Hematopoietic multipotent progenitor cell treated with erythropoietin and hydrocortisone succinate and interleukin-3 and kit ligand, for 17 days (in vitro differentiated cells): ENCODE data around the gene DACT3.
"Not testable (repeated sequence)": the region's sequence is repeated elsewhere in the genome, so short reads cannot be mapped to it uniquely, and the experiment has no call there.

Experiments used
- DNase-seq: peaks from one replicate; pipeline ENCODE4 v3.0.0-alpha.2; 2015; ENCODE audit warnings: low spot score

Gene DACT3

DNA sequence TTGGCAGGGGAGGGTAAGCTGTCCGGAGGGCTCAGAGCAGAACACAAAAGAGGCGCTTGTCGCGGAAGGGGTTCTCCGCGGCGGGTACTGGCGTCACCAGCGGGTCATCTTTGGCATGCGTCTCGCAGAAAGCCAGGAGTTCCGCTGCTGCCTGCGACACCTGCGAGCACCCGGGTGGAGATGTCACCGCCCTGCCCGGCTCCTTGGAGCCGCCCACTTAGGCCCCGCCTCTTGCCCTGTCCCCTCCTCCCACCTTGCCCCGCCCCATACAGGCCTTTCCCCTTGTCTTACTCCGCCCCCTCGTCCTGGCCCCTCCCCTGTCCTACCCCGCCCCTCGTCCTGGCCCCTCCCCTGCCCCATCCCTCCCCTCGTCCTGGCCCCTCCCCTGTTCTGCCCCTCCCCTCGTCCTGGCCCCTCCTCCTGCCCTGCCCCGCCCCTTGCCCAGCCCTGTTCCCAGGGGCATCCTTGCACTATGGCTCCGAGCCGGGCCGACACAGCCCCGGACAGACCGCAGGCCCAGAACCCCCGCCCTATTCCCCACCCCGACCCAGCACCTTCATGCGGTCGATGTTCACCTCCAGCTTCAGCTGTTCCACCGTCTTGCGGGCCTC, 26.8 kb downstream of the DACT3 start:
- DNase-seq = peak; percentile 93

- no peak for DNase-seq
These were observed 27.9 kb downstream of the DACT3 start for GRCh38 chr19:46633130-46633529.

DNA sequence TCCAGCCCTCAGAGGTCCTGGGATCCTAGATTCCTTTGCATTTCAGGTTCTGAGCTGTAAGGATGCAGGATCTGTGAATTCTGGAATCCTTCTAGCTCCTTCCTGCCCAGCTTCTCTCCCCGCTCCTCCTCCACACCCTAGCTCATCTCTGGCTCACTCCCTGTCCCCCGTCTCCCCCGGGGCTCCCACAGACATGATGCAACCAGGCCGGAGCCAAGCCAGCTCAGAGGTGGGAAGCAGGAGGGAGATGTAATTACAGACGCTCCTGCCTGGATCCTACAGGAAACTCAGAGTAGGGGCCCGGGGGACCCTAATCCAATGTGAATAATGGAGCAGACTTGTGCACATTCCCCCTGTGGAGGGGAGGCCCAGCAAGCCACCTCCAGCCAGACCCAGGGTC, 29.5 kb downstream of the DACT3 start:
- no peak for DNase-seq

- DNase-seq = no peak
These were observed 30.3 kb downstream of the DACT3 start for GRCh38 chr19:46630586-46631205.

DNA sequence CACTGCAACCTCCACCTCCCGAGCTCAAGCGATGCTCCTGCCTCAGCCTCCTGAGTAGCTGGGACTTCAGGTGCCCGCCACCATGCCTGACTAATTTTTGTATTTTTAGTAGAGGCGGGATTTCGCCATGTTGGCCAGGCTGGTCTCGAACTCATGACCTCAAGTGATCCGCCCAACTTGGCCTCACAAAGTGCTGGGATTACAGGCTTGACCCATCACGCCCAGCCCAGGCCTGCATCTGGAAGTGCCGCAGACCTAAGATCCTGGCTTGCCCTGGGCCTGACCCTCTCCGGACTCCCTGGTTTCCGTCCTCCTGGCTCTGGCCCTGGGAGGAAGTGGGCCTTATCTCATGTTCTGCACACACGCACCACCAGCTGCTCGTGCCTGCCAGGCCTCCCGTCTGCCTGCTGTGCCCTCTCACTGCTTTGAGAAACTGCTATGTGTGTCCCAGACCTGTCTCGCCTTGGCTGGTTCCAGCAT, 31.4 kb downstream of the DACT3 start:
- DNase-seq = peak; percentile 28

DNA sequence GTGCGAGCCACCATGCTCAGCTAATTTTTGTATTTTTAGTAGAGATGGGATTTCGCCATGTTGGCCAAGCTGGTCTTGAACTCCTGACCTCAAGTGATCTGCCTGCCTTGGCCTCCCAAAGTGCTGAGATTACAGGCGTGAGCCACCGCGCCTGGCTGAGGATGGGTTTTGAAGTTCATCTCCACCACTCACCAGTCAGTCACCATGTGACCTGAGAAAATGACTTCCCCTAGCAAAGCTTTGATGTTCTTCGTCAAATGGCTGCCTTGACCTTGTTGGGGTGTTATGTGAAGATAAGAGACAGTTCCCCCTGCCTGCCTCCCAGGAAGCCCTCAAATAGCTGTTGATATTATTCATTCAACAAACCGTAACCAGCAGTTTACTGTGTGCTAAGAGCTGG, 32.0 kb downstream of the DACT3 start:
- DNase-seq = not testable (repeated sequence)

GRCh38 chr19:46626446-46626845, 34.5 kb downstream of the DACT3 start:
- no peak for DNase-seq

DNA sequence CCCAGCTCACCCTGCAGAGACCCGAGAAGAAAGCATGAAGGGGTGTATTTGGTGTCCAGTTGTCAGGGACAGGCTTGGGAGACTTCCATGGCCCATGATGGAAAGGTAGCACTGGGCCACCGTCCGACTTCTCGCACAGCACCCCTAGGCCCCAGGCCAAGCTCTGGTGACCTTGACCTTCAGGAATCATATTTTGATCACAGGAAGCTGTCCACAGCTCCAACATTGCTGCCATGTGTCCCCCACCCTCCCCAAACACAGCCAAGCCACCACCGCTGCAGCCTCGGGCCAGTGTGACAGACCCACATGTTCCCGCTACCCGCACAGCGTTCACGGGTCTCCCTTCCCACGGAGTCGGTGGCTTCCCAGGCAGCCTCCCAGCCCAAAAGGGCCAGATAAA, 35.3 kb downstream of the DACT3 start:
- no peak for DNase-seq

DNA sequence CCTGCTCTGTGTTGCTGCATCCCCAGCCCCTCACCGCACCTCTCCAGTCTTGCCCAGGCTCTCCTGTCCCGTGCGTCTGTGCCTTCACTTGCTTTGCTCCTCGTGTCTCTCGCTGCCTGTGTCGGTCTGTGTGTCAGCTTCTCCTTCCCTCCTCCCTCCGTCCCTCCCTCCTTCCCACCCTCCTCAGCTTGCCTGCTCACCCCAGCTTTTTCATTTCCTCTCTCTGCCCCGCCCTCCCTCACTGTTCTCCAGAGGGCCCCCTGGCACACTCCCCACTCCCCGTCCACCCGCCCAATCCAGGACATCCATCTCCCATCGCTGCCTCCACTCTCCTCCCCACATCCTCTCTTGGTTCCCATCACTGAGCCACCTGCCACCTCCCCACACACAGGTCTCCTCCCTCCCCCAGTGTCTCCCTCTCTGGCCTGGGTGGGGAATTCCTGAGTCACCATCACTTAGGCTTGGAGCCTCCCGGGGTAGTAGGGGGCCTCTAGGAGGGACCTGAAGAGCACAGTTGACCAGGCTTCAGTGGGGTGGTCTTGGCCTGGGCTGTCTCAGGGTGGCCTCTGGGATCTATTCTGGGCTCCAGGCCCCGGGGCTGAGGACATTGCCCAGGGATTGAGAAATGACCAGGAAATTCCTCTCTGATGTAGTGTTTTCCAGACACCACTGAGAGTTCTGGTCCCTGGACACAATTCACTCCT, 35.9 kb downstream of the DACT3 start, which contains the start of gene PTGIR:
Gene PTGIR, minus strand, starts transcription at position 132 of the 704 bp plus-strand sequence. CDS start 864 bp downstream, outside the sequence.
- no peak for DNase-seq

DNA sequence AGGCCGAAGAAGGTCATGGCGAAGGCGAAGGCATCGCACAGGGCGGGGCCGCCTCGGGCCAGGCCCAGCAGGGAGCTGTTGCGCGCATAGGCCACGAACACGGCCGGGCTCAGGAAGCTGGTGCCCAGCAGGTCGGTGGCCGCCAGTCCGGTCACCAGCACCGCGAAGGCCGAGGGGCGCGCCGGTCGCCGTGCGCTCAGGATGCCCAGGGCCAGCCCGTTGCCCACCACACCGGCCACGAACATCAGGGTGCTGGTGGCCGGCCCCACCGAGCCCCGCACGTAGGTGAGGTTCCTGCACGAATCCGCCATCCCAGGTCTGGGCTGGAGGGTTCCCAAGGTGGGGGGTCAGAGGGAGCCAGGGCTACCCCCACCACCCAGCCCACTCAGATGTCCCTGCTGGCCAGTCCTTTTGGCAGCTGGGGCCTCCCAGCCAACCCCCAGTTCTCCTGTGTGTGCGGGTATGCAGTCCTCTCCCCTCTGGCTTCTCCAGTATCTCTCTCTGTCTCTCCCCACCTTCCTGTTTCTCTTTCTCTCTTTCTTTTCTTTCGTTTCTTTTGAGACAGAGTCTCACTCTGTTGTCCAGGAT, 37.0 kb downstream of the DACT3 start:
- no peak for DNase-seq

- no peak for DNase-seq
These were observed 38.9 kb downstream of the DACT3 start for GRCh38 chr19:46622118-46622446.

- no peak for DNase-seq
These were observed 39.5 kb downstream of the DACT3 start for GRCh38 chr19:46621191-46622117.

GRCh38 chr19:46620716-46621115, 40.3 kb downstream of the DACT3 start:
- no peak for DNase-seq

DNA sequence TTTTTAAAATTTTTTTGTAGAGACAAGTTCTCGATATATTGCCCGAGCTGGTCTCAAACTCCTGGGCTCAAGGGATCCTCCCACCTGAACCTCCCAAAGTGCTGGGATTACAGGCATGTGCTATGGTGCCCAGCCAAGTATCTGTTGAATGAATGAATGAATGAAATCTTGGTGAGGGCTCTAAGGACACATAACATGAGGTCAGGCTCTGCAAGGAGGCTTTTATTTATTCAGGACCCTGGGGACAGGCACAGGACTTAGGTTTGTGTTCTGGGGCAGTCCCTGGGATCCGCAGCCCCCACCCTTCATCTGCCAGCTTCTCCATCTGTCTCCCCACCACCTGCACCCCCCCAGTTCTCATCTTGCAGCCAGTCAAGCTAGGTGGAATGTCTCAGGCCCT, 40.7 kb downstream of the DACT3 start:
- DNase-seq = no peak

- DNase-seq = no peak
These were observed 42.2 kb downstream of the DACT3 start for GRCh38 chr19:46618670-46619231.

DNA sequence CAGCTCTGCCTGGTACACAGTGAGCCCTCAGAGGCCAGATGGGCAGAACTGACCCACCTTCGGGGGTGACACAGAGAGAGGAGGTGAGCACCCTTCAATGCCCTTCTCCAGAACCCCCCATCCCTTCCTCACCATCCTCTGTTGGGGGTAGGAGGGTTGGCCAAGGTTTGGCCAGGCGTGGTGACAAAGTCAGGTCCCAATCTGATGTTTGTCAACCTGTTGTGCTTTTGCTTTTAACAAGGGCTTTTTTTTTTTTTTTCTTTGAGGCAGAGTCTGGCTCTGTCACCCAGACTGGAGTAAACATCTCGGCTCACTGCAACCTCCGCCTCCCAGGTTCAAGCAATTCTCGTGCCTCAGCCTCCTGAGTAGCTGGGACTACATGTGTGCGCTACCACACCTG, 43.4 kb downstream of the DACT3 start:
- no peak for DNase-seq

GRCh38 chr19:46616631-46617322, 44.2 kb downstream of the DACT3 start:
- DNase-seq = no peak

GRCh38 chr19:46615966-46616365, 45.0 kb downstream of the DACT3 start:
- no peak for DNase-seq

GRCh38 chr19:46614114-46614722, 46.8 kb downstream of the DACT3 start:
- peak; percentile 81 for DNase-seq

DNA sequence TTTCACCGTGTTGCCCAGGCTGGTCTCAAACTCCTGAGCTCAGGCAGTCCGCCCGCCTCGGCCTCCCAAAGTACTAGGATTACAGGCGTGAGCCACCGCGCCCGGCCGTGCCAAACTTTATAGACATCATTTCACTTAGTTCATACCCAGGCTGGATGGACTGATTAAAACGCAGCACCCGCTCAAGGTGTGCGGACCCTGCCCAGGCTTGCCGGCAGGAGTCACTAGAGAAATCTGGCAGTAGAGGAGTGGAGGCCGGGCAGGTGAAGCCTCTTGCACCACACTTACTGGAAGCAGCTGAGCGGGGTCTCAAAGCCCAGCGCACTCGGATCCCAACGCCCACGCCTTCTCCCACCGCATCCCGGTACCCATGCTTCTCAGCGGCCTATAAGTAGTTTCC, 47.5 kb downstream of the DACT3 start:
- no peak for DNase-seq

DNA sequence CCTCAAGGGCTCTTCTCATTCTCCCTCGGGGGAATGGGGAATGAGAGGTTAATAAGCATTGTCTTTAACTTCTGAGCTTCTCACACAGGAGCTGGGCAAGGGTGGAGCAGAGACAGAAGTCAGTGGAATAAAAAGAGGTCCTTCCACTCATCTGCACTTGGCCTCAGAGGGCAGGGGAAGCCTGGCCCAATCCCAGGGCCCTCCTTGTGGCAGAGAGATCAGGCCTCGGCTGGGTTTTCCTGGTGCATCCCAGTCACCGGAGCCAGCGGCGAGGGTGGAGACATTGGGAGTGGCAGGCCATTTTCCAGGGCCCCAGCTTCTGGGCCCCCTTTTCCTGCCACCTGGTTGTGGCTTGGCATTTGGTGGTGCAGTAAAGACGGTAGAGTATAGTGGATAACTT, 49.2 kb downstream of the DACT3 start:
- no peak for DNase-seq
